ENCODE measurements around the gene MKI67.

Gene MKI67

DNA sequence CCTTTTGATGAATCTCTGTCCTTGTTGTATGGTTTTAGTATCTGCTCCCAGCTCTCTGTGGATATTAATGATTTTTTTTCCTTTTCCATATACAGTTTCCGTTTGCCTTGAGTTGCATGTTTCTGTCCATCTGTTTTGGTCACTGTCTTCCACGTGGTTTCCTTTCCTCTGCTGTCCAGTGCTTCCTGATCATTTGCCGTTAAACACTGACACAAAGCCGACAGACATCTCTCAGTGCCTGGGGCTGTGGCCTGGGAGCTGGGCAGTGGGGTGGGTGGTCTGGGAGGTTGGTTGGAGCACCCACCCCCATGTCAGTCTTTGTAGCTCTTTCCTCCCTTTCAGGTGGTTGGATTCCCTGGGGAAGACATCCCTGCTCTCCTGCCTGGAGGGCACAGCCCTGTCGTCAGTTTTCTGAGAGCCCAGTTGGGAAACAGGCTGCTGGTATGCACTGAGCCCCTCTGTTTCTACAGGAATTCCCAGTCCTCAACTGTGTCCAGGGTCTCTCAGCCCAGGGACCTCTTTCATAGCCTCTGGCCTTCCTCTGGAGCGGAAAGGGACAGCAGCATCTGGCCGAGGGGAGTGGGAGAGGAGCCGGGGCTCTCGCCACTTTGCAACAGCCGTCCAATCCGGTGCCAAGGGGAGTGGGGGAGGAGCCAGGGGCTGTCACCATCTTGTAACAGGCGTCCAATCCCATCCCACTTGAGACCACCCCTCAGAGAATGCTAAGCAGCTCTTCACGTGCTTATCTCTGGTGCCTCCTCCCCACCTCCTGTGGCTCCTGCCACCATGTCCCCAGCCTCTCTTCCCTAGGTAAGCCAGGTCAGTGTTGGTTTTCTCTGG lies 26.7 kb upstream of the MKI67 start:
- no peak for TF ChIP-seq CTCF (IDR thresholded peaks at IDR 0.05; ENCODE audit: low read depth, low read length)
- no peak overlapping the region for H3K4me3 ChIP-seq (ENCODE audit: low read depth, low read length)

DNA sequence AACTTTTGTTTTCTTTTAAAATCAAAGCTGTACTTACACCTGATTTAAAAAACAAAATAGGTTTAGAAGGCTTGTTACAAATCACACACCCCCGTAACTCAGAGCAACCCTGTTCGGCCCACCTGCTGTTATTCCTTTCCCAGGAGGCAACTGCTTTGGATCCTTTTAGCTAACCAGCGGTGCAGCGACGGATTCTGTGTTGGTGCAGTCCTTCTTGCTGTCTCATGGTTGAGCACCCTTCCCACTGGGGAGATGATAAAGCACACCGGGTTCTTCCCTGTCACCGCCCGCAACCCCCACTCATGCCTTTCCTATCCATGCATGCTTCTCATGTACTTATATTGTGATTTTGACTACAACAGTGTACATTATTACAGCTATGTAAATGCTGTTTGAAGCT lies 24.8 kb upstream of the MKI67 start:
- H3K4me3 ChIP-seq (ENCODE audit: low read depth, low read length): no peak overlapping the region
- no peak for TF ChIP-seq CTCF (IDR thresholded peaks at IDR 0.05; ENCODE audit: low read depth, low read length)

- H3K4me3 ChIP-seq (ENCODE audit: low read depth, low read length): peak overlapping the region; percentile 66
- TF ChIP-seq CTCF (IDR thresholded peaks at IDR 0.05; ENCODE audit: low read depth, low read length): no peak
Observed at GRCh38 chr10:128150561-128150960, 24.3 kb upstream of the MKI67 start.

DNA sequence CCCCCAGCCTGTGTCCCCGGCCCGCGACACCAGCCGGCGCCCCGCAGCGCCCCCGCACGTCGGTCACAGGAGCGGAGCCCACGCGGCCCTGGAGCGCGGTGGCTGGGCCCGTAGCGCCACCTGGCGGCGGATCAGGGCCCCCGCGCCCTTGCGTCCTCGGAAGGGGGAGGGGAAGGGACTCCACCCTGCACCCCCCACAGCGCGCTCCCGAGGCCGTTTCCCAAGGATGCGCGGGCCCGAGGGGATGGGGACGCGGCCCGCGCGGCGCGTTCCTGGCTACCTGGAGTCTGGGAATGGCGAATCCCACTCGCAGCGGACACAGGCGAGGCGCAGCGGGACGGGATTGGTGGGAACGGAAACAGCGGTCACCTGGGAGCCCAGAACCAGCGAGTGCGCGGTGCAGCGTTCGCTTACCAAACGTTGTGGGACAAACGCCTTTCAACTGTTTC lies 23.8 kb upstream of the MKI67 start:
- peak overlapping the region; percentile 66 for H3K4me3 ChIP-seq (ENCODE audit: low read depth, low read length)
- TF ChIP-seq CTCF (IDR thresholded peaks at IDR 0.05; ENCODE audit: low read depth, low read length): peak; percentile 85

DNA sequence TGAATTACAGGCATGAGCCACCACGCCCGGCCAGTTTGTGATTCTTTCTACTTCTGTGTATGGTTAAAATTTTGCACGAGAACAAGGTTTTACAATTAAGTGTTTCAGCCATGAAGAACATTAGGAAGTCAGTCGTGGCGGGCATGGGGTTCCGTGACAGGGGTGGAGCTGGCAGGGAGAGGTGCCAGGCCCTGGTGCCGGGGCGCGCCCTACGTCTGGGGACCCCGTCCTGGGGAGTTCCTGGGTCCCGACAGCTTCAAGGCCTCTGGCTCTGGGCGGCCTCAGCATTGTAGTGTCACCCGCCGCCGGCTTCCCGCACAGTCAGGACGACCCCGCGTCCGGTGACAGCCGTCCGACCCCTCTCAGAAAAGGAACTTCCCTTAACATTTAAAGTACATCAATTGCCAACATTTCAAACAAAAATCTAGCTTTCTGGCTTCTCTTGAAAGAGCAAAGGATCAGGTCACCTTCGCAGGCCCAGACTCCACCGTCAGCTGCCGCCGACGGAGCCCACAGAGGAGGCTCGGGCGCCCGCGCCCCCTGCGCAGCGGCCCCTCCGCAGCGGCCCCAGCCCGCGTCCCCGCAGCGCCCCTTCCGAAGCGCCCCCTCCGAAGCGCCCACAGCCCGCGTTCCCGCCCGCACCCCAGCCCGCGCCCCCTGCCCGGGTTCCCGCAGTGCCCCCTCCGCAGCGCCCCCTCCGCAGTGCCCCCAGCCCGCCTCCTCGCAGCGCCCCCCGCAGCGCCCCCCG lies 23.2 kb upstream of the MKI67 start:
- no peak overlapping the region for H3K4me3 ChIP-seq (ENCODE audit: low read depth, low read length)
- TF ChIP-seq CTCF (IDR thresholded peaks at IDR 0.05; ENCODE audit: low read depth, low read length): no peak

DNA sequence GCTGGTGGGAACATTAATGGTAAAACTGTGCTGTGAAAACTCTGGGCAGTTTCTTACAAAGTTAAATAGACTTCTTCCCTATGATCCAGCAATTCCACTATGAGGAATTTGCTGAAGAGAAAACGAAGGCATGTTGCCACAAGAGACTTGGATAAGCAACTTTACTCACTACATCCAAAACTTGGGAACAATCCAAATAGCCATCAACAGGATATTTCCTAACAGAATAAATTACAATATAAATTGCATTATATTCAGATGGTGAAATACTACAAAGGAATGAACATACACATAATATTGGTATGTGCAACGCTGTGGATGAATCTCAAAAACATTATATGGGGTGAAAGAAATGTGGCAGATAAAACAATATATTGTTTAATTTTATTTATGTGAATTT lies 21.4 kb upstream of the MKI67 start:
- no peak for TF ChIP-seq CTCF (IDR thresholded peaks at IDR 0.05; ENCODE audit: low read depth, low read length)
- H3K4me3 ChIP-seq (ENCODE audit: low read depth, low read length): no peak overlapping the region

- no peak overlapping the region for H3K4me3 ChIP-seq (ENCODE audit: low read depth, low read length)
- no peak for TF ChIP-seq CTCF (IDR thresholded peaks at IDR 0.05; ENCODE audit: low read depth, low read length)
Observed at GRCh38 chr10:128147064-128147463, 20.8 kb upstream of the MKI67 start.

Measured in WI38 (cell line).